NCI-H510A treated with DMSO at 0.1 percent for 48 hours (cell line): ENCODE measurements around the gene PPP1R15B.

Experiments
- DNase-seq: peaks from one replicate; lab custom pipeline; 2025; lab: John Stamatoyannopoulos, UW

The PPP1R15B gene

DNA sequence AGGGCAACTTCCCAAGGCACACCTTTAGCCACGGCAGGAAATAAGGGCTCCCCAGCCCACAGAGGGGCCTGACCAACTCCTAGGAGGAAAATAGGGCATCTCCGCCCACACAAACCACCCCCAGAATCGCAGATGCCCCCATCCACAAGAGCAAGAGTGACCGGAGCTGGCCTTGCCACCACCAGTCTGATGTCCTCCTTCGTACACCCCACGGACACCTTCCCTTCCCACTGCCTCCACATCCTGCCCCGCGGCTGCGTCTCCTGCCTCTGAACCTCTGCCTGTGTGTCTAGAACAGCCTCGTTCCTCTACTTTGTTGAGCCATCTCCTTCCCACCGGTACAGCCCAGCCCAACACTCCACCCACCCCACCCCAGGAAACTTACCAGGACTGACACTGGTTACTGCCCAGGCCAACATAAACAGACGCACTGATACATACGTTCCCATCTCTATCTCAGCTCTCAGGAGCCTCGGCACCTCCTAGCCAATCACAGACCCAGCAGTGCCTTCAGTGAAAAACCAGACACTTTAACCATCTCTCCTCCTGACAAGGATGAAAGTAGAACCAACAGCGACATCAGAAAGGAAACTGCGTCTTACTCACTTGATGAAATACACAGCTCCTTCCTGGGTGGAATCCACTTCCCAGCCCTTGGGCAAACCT is 44.3 kb downstream of the PPP1R15B start:
- no peak for DNase-seq

DNA sequence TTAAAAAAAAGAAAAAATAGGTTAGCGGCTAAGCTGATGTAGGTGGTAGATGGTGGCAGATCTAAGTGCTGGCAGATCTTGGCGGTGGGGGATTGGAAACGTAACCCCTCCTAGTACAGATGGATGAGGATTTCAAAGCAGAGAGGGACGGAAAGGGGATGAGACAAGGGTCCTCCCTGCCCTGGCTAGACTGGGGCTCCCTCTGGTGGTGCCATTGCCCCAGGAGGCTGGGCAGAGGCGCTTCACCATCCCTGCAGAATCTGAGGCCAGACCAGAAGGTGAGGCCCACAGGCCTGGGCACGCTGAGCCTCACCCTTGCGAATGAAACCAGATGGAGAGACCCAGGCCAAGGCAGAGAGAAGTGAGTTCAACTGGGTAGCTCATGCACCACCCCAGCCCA is 44.9 kb downstream of the PPP1R15B start:
- peak; percentile 9 for DNase-seq

DNA sequence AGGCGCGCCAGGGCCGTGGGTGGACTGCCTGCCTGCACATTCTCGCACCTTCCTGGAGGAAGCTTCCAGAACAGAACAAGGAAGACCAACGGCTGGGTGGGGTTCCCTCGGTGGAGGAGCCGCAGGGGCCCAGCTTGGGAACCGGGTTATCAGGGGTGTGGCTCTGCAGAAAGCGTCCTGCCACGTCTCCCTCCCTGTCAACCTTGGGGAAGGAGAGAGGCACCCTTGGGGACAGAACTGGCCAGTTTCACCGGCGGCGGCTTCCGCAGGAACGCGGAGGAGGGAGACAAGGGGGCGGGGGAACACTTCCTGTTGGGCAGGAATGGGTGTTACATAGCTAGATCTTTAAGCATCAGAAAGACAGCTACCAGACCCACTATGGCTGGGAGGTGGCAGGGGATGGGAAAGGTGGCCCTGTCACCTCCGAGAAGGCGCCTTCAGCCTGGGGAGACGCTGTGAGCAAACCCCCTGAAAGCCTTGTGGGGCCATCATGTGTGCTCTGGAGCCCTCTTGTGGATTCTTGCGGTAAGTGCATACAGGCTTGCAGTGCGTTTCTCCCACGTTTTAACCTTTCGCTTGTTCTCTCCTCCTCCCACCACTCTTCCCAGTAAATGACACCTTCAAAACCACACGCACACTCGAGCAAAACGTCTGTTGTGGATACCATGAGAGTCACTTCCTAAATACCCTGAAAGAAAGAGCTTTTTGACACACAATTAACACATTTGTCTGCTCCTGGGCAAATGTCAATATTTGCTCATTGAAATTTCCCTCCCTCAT is 48.1 kb downstream of the PPP1R15B start:
- DNase-seq: peak; percentile 87

DNA sequence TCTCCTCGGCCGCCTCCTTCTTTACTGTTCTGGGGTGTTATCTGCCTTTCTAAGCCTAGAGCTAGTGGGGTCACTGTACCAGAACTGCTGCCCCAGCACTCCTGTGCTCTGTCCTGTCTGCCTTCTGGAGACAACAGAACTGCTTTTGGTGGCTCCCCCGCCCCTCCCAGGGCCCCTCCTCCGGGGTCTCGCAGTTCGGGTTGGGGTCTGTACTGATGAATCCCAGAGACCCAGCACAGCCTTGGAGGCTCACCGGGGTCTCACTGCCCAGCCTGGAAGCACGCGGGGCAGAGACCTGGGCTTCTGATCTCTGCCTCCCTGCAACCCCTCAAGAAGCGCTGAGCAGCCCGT is 48.7 kb downstream of the PPP1R15B start:
- DNase-seq: no peak

DNA sequence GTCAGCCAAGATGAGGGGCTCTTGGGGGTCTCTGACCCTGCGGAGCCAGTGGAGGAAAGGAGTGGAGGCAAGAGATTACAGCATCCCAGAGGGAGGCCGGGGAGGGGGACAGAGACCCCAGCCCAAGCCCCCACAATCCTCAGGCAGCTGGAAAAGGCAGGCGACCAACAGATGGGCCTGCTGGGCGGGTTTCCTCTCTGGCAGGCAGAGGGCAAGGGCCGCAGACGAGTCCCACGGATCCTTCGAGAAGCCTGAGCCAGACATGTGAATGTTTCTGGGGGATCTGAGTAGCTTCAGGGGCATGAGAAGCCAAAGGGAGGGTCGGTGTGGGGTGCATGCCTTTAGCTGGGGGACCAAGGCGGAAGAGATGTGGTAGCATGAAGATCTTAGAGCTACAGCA is 49.8 kb downstream of the PPP1R15B start:
- no peak for DNase-seq

DNA sequence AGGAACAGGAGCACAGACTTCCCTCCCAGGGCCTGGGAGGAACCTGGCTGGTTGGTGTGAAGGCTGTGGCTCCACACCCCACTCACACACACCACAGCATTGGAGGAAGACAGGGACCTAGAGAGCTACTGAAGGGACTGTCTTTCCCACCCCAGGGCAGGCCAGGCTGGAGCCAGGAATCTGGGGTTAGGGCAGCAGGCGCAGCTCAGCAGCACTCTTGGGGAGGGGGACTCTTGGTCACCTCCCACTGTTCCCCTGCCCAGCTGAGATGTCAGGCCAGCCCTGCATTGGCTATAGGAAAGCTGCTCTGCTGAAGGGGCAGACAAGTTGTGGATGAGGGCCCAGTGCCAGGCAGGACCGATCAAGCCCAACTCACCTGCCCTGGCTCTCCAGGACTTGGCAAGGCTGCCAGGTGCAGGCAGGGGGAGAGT is 50.3 kb downstream of the PPP1R15B start:
- no peak for DNase-seq

DNA sequence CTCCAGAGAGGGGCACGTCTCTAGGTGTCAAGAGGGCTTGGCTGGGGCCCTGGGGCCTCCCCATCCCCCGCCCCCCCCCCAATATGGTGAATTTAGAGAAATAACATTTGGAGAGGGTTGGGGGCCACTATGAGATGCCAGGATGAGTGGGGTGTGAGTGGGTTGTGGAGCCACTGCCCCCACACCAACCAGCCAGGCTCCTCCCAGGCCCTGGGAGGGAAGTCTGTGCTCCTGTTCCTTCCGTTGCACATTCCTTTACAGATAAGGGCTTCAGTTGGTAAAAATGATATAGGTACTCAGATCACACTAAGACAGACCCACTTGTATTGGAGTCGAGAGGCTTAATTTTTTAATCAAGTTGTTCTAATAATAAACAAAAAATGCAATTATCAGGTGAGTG is 51.3 kb downstream of the PPP1R15B start:
- DNase-seq: no peak

DNA sequence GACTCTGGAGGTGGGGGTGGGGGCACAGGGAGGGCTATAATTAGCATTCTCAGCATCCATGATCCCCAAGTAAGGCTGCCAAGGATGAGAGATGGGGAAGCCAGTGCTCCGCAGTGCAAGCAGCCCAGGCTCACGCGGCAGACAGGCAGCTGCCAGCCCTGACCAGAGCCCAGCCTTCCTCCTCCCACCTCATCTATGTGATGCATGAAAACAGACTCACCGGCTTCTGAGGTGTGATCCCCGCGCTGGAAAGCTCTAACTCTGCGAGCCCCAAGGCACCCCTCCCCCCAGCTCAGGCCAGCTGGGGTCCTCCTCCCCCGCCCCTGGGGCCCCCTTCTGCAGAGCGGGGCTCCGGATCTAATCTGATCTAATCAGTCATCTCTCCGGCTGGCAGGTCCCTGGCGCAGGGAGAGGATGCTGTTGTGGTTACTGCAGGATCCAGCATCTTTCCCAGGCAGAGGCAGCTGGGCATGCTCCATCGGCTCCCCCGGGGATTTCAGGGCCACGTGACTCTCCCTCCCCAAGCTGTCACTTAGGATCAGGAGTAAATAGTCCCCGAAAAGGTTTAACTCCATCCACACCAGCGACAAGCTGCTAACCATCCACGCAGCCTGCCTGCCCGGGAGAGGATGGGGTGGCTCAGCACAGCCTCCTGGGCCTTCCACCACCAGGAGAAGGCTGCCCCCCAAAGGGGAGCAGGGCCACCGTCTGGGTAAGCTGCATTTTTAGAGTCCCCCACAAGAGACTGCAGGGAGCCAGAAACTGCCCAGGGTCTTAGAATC is 52.0 kb downstream of the PPP1R15B start, which contains the start of gene PLEKHA6:
PLEKHA6 (minus strand) TSS at position 456 of the 782 bp plus-strand sequence. CDS start 86,202 bp downstream, outside the sequence.
- peak; percentile 26 for DNase-seq

DNA sequence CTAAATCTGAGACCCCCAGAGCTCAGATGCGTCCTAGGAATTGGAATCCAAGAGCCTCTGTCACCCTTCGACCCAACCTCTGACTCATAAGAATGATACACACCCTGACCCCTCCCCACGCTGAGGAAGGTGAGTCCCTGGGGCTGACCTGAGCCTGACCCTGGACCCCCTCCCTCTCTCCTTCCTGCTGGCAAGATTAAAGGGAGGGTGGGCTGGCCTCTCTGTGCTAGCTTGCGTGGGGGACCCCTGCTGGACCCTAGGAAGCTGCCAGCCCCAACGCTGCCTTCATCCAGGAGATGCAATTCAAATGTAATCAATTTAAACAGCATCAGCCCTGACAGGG is 52.5 kb downstream of the PPP1R15B start:
- DNase-seq: no peak

DNA sequence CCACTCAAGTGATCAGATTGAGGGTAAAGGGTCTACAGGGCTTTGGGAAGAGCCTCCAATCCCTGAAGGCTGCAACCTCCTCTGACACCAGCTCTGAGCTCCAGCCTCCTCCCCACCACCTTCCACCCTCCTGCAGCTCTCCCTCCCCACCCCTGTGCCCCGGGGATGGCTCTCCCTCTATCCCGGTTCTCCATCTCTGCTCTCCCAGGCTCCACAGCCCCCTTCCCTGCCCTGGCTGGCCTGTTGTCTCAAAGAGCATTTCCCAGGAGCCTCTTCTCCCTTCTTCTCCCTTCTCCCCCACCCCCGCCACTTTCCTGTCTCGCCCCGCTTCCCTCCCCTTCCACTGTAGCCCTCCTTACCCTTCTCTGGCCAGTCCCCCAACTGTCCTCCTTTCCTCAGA is 53.0 kb downstream of the PPP1R15B start:
- no peak for DNase-seq

DNA sequence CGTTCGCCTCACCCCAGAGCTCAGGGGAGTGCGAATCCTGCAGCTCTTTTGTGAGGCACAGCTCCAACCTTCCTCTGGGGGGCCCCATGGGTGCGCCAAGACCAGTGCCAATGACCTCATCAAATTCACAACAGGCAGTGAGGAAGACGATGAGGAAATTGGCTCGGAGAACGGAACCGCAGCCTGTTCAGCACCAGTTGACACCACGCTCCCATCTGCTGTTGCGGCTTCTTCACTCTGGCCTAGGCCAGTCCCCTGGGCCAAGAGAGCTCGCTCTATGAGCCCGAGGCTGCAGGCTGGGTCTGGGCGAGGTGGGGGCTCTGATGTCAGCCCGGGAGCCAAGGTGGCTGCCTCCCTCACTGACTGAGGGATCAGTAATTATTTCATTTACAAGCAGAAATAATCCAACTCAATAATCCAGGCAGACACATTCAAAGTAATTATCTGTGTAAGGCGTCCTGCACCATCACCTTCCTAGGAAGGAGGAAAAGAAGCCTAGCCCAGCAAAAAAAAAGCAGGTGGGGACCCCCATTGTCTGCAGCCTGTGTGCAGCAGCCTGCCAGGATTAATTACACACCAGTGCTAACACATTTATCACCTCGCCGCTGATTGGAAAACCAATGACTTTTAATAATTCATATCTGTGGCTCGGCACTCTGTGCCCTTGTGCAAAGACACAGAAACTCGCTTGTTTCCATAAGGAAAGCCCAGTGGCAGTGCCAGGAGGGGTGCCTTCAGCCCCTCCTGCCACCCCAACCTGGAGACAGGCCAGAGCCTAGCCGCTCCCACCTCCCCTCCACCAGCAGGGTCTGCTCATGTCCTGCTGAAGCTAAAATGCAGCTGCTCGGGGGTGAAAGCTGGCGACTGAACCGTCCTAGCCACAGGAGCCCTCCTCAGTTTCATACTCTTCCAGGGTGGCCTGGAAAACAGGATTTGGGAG is 53.8 kb downstream of the PPP1R15B start:
- DNase-seq: no peak

DNA sequence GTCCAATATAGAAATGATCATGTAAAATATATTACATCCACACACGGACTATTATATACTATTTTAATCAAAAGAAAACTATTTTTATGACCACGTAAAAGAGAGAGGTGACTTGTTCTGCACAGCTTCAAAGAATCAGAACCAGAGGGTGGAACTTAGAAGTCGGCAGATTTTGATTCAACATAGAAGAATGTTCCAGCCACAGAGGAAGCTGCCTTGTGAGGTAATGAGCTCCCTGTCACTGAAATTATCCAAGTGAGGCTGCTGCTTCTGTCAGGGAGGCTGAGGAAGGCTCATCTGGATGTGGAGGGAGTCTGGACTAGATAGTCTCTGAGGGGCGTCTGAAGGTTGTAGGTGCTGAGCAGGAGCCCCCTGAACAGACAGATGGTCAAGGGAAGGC is 54.6 kb downstream of the PPP1R15B start:
- DNase-seq: no peak

DNA sequence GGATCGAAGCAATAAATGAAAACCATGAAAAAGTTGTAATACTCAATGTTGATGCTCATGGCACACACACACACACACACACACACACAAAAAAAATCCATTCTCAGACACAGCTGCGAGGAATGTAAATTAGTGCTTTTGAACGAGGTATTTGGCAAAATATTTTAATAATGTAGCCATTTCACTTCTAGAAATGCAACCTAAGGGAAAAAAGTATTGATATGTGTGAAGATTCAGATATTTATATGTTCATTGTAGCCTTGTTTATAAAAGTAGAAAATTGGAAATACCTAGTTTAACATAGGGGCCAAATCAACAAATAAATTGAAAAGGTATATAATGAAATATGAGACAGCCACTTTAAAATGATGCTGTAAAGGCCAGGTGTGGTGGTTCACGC is 55.7 kb downstream of the PPP1R15B start:
- no peak for DNase-seq

DNA sequence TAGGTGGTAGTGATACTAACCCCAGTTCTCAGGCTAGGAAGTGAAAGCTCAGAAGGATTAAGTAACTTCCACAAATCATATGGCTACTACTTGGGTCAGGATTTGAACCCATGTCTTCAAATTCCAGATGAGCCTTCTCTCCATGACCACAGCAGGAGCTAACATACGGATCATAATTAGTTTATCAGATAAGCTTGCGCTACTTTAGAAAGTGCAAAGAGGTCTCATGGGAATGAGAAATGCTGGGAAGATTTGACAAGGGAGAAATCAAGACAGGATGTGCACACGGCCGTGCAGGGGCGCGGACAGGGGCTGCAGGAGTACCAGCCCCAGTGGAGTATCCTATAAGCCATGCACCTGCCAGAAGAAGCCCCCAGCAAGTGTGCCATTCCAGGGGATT is 57.0 kb downstream of the PPP1R15B start:
- DNase-seq: no peak
